GM12878 (cell line): Measurements from ENCODE around the gene EN1. TPM values are rescaled to one million over a fixed set of nuclear protein-coding genes. Genes with fewer than 3 reads are reported as not detected.

Source experiments
- ATAC-seq: fragments of 200-7000 bp; cut with Tn5 transposase; 3 replicates; pipeline ENCODE4 v1.9.1; 2020; ENCODE audit warnings: mild to moderate bottlenecking, moderate library complexity
- BruUV-seq: library from RNA; stranded (reverse); fragments of 400-500 nt; replicated peaks from 2 replicates; lab custom pipeline; 2021; lab: Mats Ljungman, UMichigan
- CTCF ChIA-PET: fragments of 300-600 bp; sonication (Branson Sonifier 250); formaldehyde crosslinking; extraction: SDS; loops from one replicate; lab custom pipeline; 2021; ENCODE audit warnings: inconsistent platforms; lab: Yijun Ruan, JAX
- POLR2A ChIA-PET: fragments of 350-600 bp; formaldehyde crosslinking; extraction: SDS; loops from one replicate; lab custom pipeline; 2021; ENCODE audit warnings: inconsistent platforms; lab: Charles Lee
- RAD21 ChIA-PET: fragments of 300-600 bp; sonication (Branson Sonifier 250); formaldehyde crosslinking; loops from one replicate; lab custom pipeline; 2023; ENCODE audit warnings: antibody characterized with exemption; ENCODE audit not compliant: unreplicated experiment; lab: Charles Lee
- SMC1A ChIA-PET: fragments of 300-600 bp; sonication (Branson Sonifier 250); formaldehyde crosslinking; loops from one replicate; lab custom pipeline; 2023; ENCODE audit not compliant: unreplicated experiment, uncharacterized antibody; lab: Charles Lee
- DNase-seq: peaks from one replicate; pipeline ENCODE4 v3.0.0-alpha.2; 2011; ENCODE audit warnings: low read depth, low spot score
- FAIRE-seq: peaks from 3 replicates; lab custom pipeline; 2011; peaks lifted over from hg19 to GRCh38; lab: Jason Lieb, UNC
- H2AFZ ChIP-seq: 2 replicates; pipeline ENCODE4 v1.6.0; 2011; ENCODE audit warnings: low read depth, low read length, control low read depth; ENCODE audit not compliant: control insufficient read depth
- H3K27ac ChIP-seq: 2 replicates; pipeline ENCODE4 v1.5.1; 2011; ENCODE audit warnings: control low read depth; ENCODE audit not compliant: control insufficient read depth, insufficient read depth
- H3K27me3 ChIP-seq, 2 experiments: replicated peaks in 1 of 2; 2 replicates each; pipeline versions ENCODE4 v1.6.0 to v1.6.1; 2011; ENCODE audit warnings: low read length in 1 of 2; ENCODE audit not compliant: control insufficient read depth in 2 of 2, insufficient read depth in 2 of 2
- H3K36me3 ChIP-seq, 2 experiments: 2 replicates each; pipeline ENCODE4 v1.5.1; 2011; ENCODE audit warnings: low read length in 1 of 2; ENCODE audit not compliant: control insufficient read depth in 2 of 2, insufficient read depth in 2 of 2
- H3K4me1 ChIP-seq: 2 replicates; pipeline ENCODE4 v1.6.1; 2011; ENCODE audit warnings: mild to moderate bottlenecking, low read length, moderate library complexity, mixed read lengths; ENCODE audit not compliant: control insufficient read depth, insufficient read depth
- H3K4me2 ChIP-seq: 2 replicates; pipeline ENCODE4 v1.6.0; 2011; ENCODE audit warnings: control low read depth; ENCODE audit not compliant: control insufficient read depth, insufficient read depth
- H3K4me3 ChIP-seq: fragments of 200-600 bp; sonication (generic); 2 replicates; pipeline ENCODE4 v1.5.1; 2016
- H3K79me2 ChIP-seq: 2 replicates; pipeline ENCODE4 v1.6.0; 2011; ENCODE audit warnings: low read length; ENCODE audit not compliant: control insufficient read depth, insufficient read depth
- H3K9ac ChIP-seq: 2 replicates; pipeline ENCODE4 v1.8.0; 2011; ENCODE audit warnings: low read length, control low read depth, mixed read lengths; ENCODE audit not compliant: control insufficient read depth, insufficient read depth
- H3K9me3 ChIP-seq: replicated peaks from 3 replicates; pipeline ENCODE4 v1.5.1; 2011; ENCODE audit warnings: mild to moderate bottlenecking, low read length; ENCODE audit not compliant: control insufficient read depth, insufficient read depth
- H4K20me1 ChIP-seq: 2 replicates; pipeline ENCODE4 v1.6.0; 2011; ENCODE audit not compliant: control insufficient read depth, insufficient read depth
- ATF2 ChIP-seq: IDR thresholded peaks from 2 replicates; pipeline ENCODE4 v1.6.1; 2012; ENCODE audit warnings: low read length, inconsistent platforms
- CBX3 ChIP-seq: fragments of 200-600 bp; sonication (generic); IDR thresholded peaks from 2 replicates; pipeline ENCODE4 v1.6.1; 2016; ENCODE audit warnings: low read depth, borderline replicate concordance
- CREB1 ChIP-seq: IDR thresholded peaks from 2 replicates; pipeline ENCODE4 v1.6.1; 2012; ENCODE audit warnings: low read depth, mild to moderate bottlenecking, inconsistent platforms
- ELK1 ChIP-seq: IDR thresholded peaks from 2 replicates; pipeline ENCODE4 v1.6.1; 2012; ENCODE audit warnings: low read depth, low read length, improper control_type of control experiment
- JUNB ChIP-seq: IDR thresholded peaks from 2 replicates; pipeline ENCODE4 v1.6.1; 2016; ENCODE audit warnings: antibody characterized with exemption, mild to moderate bottlenecking
- MLLT1 ChIP-seq: fragments of 450-650 bp; IDR thresholded peaks from 2 replicates; pipeline ENCODE4 v1.6.1; 2016; ENCODE audit warnings: mild to moderate bottlenecking
- NKRF ChIP-seq: fragments of 450-650 bp; conservative IDR thresholded peaks from 2 replicates; pipeline ENCODE4 v1.6.1; 2017; ENCODE audit warnings: mild to moderate bottlenecking, moderate library complexity
- POLR2A ChIP-seq: IDR thresholded peaks from 2 replicates; pipeline ENCODE4 v1.6.1; 2011; ENCODE audit warnings: low read depth, mild to moderate bottlenecking, low read length
- TCF7 ChIP-seq: IDR thresholded peaks from 2 replicates; pipeline ENCODE4 v1.6.1; 2014; ENCODE audit warnings: antibody characterized with exemption, borderline replicate concordance
- ZNF384 ChIP-seq: IDR thresholded peaks from 2 replicates; pipeline ENCODE4 v1.6.1; 2012; ENCODE audit warnings: low read depth, mild to moderate bottlenecking, low read length, improper control_type of control experiment, borderline replicate concordance
- ZZZ3 ChIP-seq: IDR thresholded peaks from 2 replicates; pipeline ENCODE4 v1.6.1; 2011; ENCODE audit warnings: low read depth; ENCODE audit not compliant: control insufficient read depth, insufficient read length
- WGBS: methylation state at CpG from one replicate; pipeline ENCODE4 v1.1.6; 2016; ENCODE audit warnings: low lambda C conversion rate; ENCODE audit not compliant: insufficient replicate concordance, insufficient coverage; ENCODE audit errors: missing lambda C conversion rate; 5-methylcytosine and 5-hydroxymethylcytosine counted together
- in situ Hi-C: fragments of 300-500 bp; cut with MboI; formaldehyde crosslinking; loops from 9 replicates; pipeline ENCODE4 v1.14.3; 2018; ENCODE audit warnings: mixed read lengths
- intact Hi-C: fragments of 100-400 bp; cut with micrococcal nuclease; formaldehyde crosslinking; loops from one replicate; pipeline ENCODE4 v1.14.2; 2022; ENCODE audit not compliant: unreplicated experiment
- polyA plus RNA-seq, 11 experiments: library from polyadenylated mRNA; depleted of rRNA in 4 of 11; unstranded in 6 of 11; stranded (reverse) in 5 of 11; fragments of >200 nt; fragmentation: Nextera tagmentation in 4 of 11; fragmentation: Illumina TruSeq in 1 of 11; extraction: Ambion mirVana in 4 of 11; extraction: Trizol in 1 of 11; gene quantifications; 1 replicate in 1 of 11; 2 replicates in 10 of 11; pipeline versions ENCODE4 v1.2.1 to v1.2.3, GENCODE V29; 2011 to 2016; ENCODE audit warnings: inconsistent platforms in 2 of 11, missing spikeins in 2 of 11, low read depth in 1 of 11
- total RNA-seq, 4 experiments: library from RNA; depleted of rRNA in 3 of 4; stranded (reverse); fragments of >200 nt in 3 of 4; fragmentation: Illumina TruSeq in 1 of 4; extraction: Trizol in 1 of 4; gene quantifications; 2 replicates each; pipeline versions ENCODE4 v1.2.1 to v1.2.3, GENCODE V29; 2013 to 2021

EN1 gene
- total and polyA plus RNA-seq, 10 of the 15 experiments (the other 5 are each of a cell fraction or from before 2014, with no cell fraction given): not detected

- no peak for FAIRE-seq
- in situ Hi-C loops: loop anchor here (5.0 to 25.0 kb wide), 2 partner anchors 639 to 824 kb away; no protein-coding TSS in a partner anchor
- no peaks in the 10 kb centered on the region for H3K79me2 ChIP-seq
- ChIA-PET CTCF (interaction anchor here (1.1 to 1.8 kb wide), 6 partner anchors 9 to 815 kb away, joined by 3 to 6 read pairs (median 4); no protein-coding TSS in a partner anchor), RAD21 (no interaction called here), SMC1A (no interaction called here), POLR2A (no interaction called here)
- H3K4me2 ChIP-seq: no peak overlapping the region
- H2AFZ ChIP-seq: no peak overlapping the region
- ATAC-seq: no peak
- H4K20me1 ChIP-seq: no peaks in the 10 kb centered on the region
- TF ChIP-seq CBX3 (no peak), JUNB (no peak), ATF2 (no peak), ZNF384 (no peak), NKRF (no peak), MLLT1 (no peak), ZZZ3 (no peak), TCF7 (no peak), POLR2A (no peak), CREB1 (no peak), ELK1 (no peak)
- H3K4me3 ChIP-seq: no peak overlapping the region
- intact Hi-C loops: no loop called here
- DNase-seq: no peak
- no peak overlapping the region for H3K9ac ChIP-seq
- no peaks in the 10 kb centered on the region for H3K4me1 ChIP-seq
- no peaks in the 10 kb centered on the region for H3K9me3 ChIP-seq
- H3K27ac ChIP-seq: no peak overlapping the region
- no TSS peak for BruUV-seq
- H3K27me3 ChIP-seq: peaks cover 7 to 28% of the 10 kb centered on the region in 2 experiments
- no peaks in the 10 kb centered on the region for H3K36me3 ChIP-seq
- 25% methylated on average over 7 of the region's 7 CpGs for WGBS
These were observed 13.8 kb upstream of the EN1 start for GRCh38 chr2:118861242-118861641.
